GM12873 (cell line): Measurements from ENCODE around the gene STAG3.
"Not testable (repeated sequence)": the region's sequence is repeated elsewhere in the genome, so short reads cannot be mapped to it uniquely, and the experiment has no call there.

ENCODE experiments used
- TF ChIP-seq, protein P1 (sequence below): IDR thresholded peaks from 2 replicates; pipeline ENCODE4 v1.5.1; 2012; ENCODE audit warnings: low read depth, mild to moderate bottlenecking, moderate library complexity, low read length, control low read depth; ENCODE audit not compliant: insufficient read depth; ENCODE audit errors: missing control alignments

STAG3 gene

GRCh38 chr7:100219271-100219737, 41.6 kb downstream of the STAG3 start:
- TF ChIP-seq, protein P1, sequence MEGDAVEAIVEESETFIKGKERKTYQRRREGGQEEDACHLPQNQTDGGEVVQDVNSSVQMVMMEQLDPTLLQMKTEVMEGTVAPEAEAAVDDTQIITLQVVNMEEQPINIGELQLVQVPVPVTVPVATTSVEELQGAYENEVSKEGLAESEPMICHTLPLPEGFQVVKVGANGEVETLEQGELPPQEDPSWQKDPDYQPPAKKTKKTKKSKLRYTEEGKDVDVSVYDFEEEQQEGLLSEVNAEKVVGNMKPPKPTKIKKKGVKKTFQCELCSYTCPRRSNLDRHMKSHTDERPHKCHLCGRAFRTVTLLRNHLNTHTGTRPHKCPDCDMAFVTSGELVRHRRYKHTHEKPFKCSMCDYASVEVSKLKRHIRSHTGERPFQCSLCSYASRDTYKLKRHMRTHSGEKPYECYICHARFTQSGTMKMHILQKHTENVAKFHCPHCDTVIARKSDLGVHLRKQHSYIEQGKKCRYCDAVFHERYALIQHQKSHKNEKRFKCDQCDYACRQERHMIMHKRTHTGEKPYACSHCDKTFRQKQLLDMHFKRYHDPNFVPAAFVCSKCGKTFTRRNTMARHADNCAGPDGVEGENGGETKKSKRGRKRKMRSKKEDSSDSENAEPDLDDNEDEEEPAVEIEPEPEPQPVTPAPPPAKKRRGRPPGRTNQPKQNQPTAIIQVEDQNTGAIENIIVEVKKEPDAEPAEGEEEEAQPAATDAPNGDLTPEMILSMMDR: no peak

DNA sequence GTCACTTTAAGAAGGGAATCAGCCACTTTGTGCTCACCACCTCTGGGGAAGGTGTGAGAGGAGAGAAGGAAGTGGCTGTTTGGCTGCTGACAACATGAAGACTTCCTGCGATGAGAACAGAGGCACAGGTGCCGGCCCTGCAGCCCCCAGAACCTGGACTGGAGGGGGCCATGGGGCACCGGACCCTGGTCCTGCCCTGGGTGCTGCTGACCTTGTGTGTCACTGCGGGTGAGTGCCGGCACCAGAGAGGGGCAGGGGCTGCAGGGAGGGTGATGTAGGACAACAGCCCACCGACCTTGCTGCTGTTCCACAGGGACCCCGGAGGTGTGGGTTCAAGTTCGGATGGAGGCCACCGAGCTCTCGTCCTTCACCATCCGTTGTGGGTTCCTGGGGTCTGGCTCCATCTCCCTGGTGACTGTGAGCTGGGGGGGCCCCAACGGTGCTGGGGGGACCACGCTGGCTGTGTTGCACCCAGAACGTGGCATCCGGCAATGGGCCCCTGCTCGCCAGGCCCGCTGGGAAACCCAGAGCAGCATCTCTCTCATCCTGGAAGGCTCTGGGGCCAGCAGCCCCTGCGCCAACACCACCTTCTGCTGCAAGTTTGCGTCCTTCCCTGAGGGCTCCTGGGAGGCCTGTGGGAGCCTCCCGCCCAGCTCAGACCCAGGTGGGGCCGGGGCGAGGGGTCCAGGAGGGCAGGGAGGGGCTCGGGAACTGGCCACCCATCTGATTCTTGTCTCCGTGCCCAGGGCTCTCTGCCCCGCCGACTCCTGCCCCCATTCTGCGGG, 42.3 kb downstream of the STAG3 start, which contains the start of gene PVRIG:
TSS of gene PVRIG (plus strand) at position 149 of the 785 bp plus-strand sequence. CDS start at position 171, 22 bp downstream.
- TF ChIP-seq, protein P1: not testable (repeated sequence)

- TF ChIP-seq, protein P1: no peak
Observed at GRCh38 chr7:100220586-100221230, 43.0 kb downstream of the STAG3 start.

- TF ChIP-seq, protein P1: no peak
Observed at GRCh38 chr7:100221231-100221718, 43.6 kb downstream of the STAG3 start.

DNA sequence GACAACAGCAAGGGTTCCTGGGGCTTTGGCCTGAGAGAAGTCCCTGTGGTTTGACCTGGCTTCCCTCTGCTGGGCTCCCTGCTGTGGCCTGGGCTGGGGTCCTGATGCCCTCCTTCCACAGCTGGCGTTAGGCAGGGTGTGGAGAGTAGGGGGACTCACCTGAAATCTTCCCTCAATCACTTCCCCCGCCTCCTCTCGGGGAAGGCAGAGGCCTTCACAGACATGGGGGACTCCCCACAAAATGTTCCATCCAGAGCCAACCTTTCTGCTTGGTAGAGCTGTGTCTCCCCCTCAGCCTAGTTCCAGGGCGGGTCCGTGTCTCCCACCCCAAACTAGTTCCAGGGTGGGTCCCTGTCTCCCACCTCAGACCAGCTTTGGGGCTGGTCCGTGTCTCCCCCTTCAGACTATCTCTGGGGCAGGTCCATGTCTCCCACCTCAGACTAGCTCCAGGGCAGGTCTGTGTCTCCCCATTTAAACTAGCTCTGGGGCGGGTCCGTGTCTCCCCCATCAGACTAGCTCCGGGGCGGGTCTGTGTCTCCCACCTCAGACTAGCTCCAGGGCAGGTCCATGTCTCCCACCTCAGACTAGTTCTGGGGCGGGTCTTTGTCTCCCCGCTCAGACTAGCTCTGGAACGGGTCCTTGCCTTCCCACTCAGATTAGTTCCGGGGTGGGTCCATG, 44.2 kb downstream of the STAG3 start:
- TF ChIP-seq, protein P1: no peak

GRCh38 chr7:100222445-100223132, 44.9 kb downstream of the STAG3 start:
- TF ChIP-seq, protein P1: no peak
